ENCODE measurements around the gene FAM120AOS.
"Not testable (repeated sequence)": the region's sequence is repeated elsewhere in the genome, so short reads cannot be mapped to it uniquely, and the experiment has no call there.

FAM120AOS gene

DNA sequence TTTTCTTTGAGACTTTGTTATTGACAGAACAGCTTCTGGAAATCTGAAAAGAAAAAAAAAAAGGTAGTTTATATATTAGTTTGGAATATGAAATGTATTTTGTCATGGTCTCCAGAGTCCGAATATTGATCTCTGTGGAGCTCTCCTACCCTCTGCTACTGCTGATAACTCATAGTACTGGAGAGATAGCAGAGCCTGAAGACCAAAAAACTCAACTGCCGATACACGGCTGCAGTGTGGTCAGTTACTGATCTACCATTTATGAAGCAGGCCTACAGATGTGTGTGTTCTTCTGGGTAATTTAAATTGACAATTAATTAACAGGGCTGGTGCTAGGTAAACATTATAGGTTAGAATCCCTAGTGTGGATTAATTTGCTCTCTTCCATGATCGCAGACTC lies 5.7 kb downstream of the FAM120AOS start:
- peaks cover 4 to 10% of the 10 kb centered on the region in 2 donors for H3K4me1 ChIP-seq (ENCODE audit: control insufficient read depth in 2 of 2, insufficient read depth in 2 of 2, low read length in 2 of 2)
- no peak overlapping the region for H3K27ac ChIP-seq (ENCODE audit: low read depth in 2 of 2, low read length in 2 of 2)
- H3K27me3 ChIP-seq (ENCODE audit: control insufficient read depth in 2 of 2, insufficient read depth in 2 of 2, low read length in 2 of 2) = no peaks in the 10 kb centered on the region
- no peaks in the 10 kb centered on the region for H3K9me3 ChIP-seq (ENCODE audit: control insufficient read depth in 2 of 2, low read length in 2 of 2)
- H3K4me3 ChIP-seq (ENCODE audit: low read length in 2 of 2) = no peak overlapping the region
- H3K9ac ChIP-seq (ENCODE audit: low read depth in 1 of 2, low read length in 2 of 2) = no peak overlapping the region
- peaks cover 25 to 29% of the 10 kb centered on the region in 2 donors for H3K36me3 ChIP-seq (ENCODE audit: control insufficient read depth in 2 of 2, insufficient read depth in 2 of 2, low read length in 2 of 2)

- peaks cover 4 to 10% of the 10 kb centered on the region in 2 donors for H3K4me1 ChIP-seq (ENCODE audit: control insufficient read depth in 2 of 2, insufficient read depth in 2 of 2, low read length in 2 of 2)
- no peak overlapping the region for H3K4me3 ChIP-seq (ENCODE audit: low read length in 2 of 2)
- no peaks in the 10 kb centered on the region for H3K9me3 ChIP-seq (ENCODE audit: control insufficient read depth in 2 of 2, low read length in 2 of 2)
- H3K36me3 ChIP-seq (ENCODE audit: control insufficient read depth in 2 of 2, insufficient read depth in 2 of 2, low read length in 2 of 2) = peaks cover 25 to 29% of the 10 kb centered on the region in 2 donors
- no peaks in the 10 kb centered on the region for H3K27me3 ChIP-seq (ENCODE audit: control insufficient read depth in 2 of 2, insufficient read depth in 2 of 2, low read length in 2 of 2)
- no peak overlapping the region for H3K9ac ChIP-seq (ENCODE audit: low read depth in 1 of 2, low read length in 2 of 2)
- no peak overlapping the region for H3K27ac ChIP-seq (ENCODE audit: low read depth in 2 of 2, low read length in 2 of 2)
Observed at GRCh38 chr9:93446073-93446472, 7.3 kb downstream of the FAM120AOS start.

DNA sequence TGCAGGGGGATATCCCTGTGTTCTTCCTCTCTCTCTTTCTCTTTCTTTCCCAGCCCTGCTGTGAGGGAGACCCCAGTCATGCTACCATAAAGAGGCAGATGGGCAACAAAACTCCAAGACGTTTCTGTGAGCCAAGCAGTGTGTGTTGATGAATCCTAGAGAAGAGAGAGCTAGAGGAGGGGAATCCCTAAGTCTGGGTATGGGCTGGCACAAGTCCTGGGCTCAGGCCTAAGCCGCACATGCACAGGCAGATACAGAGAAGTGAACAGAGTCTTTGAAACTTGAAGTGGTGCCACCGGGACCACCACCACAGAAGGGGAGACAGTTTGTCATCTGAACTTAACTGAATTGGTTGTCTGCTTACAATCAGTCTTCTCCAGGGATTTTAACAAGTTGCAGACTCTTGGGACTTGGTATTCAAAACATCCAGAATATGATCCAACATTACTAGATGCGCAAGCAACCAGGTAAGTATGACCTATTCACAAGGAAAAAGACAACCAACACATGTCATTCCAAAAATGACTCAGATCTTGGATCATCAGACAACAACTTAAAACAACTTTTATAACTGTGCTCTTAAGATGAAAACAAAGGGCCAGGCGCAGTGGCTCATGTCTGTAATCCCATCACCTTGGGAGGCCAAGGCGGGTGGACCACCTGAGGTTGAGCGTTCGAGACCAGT lies 12.3 kb downstream of the FAM120AOS start:
- Histone ChIP-seq H3K27ac (ENCODE audit: low read depth in 2 of 2, low read length in 2 of 2) (no peak overlapping the region), H3K27me3 (ENCODE audit: control insufficient read depth in 2 of 2, insufficient read depth in 2 of 2, low read length in 2 of 2) (no peaks in the 10 kb centered on the region), H3K9ac (ENCODE audit: low read depth in 1 of 2, low read length in 2 of 2) (no peak overlapping the region)

DNA sequence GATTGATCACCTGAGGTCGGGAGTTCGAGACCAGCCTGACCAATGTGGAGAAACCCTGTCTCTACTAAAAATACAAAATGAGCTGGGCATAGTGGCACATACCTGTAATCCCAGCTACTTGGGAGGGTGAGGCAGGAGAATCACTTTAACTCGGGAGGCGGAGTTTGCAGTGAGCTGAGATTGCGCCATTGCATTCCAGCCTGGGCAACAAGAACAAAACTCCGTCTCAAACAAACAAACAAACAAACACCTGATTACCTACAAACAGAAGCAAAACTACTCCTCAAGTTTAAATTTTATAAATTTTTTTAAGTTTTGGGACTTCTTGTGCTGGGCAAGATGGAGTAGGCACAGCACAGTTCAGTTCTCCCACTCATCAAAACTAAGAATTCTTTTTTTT lies 14.1 kb downstream of the FAM120AOS start:
- H3K4me3 ChIP-seq (ENCODE audit: low read length in 2 of 2) = not testable (repeated sequence)

More for the DNA sequence above, 12.3 kb downstream of the FAM120AOS start:
- H3K4me3 ChIP-seq (ENCODE audit: low read length in 2 of 2) = no peak overlapping the region
- H3K9me3 ChIP-seq (ENCODE audit: control insufficient read depth in 2 of 2, low read length in 2 of 2) = no peaks in the 10 kb centered on the region
- H3K36me3 ChIP-seq (ENCODE audit: control insufficient read depth in 2 of 2, insufficient read depth in 2 of 2, low read length in 2 of 2) = peaks cover 2 to 3% of the 10 kb centered on the region in 2 donors
- H3K4me1 ChIP-seq (ENCODE audit: control insufficient read depth in 2 of 2, insufficient read depth in 2 of 2, low read length in 2 of 2) = no peaks in the 10 kb centered on the region

GRCh38 chr9:93437996-93438395 lies 15.4 kb downstream of the FAM120AOS start:
- H3K27me3 ChIP-seq (ENCODE audit: control insufficient read depth in 2 of 2, insufficient read depth in 2 of 2, low read length in 2 of 2) = no peaks in the 10 kb centered on the region
- no peak overlapping the region for H3K9ac ChIP-seq (ENCODE audit: low read depth in 1 of 2, low read length in 2 of 2)
- H3K4me1 ChIP-seq (ENCODE audit: control insufficient read depth in 2 of 2, insufficient read depth in 2 of 2, low read length in 2 of 2) = no peaks in the 10 kb centered on the region
- no peaks in the 10 kb centered on the region for H3K36me3 ChIP-seq (ENCODE audit: control insufficient read depth in 2 of 2, insufficient read depth in 2 of 2, low read length in 2 of 2)
- H3K27ac ChIP-seq (ENCODE audit: low read depth in 2 of 2, low read length in 2 of 2) = no peak overlapping the region
- no peaks in the 10 kb centered on the region for H3K9me3 ChIP-seq (ENCODE audit: control insufficient read depth in 2 of 2, low read length in 2 of 2)
- H3K4me3 ChIP-seq (ENCODE audit: low read length in 2 of 2) = no peak overlapping the region

More for the DNA sequence above, 14.1 kb downstream of the FAM120AOS start:
- not testable (repeated sequence) for H3K9ac ChIP-seq (ENCODE audit: low read depth in 1 of 2, low read length in 2 of 2); H3K27ac ChIP-seq (ENCODE audit: low read depth in 2 of 2, low read length in 2 of 2); H3K27me3 ChIP-seq (ENCODE audit: control insufficient read depth in 2 of 2, insufficient read depth in 2 of 2, low read length in 2 of 2); H3K4me1 ChIP-seq (ENCODE audit: control insufficient read depth in 2 of 2, insufficient read depth in 2 of 2, low read length in 2 of 2); H3K36me3 ChIP-seq (ENCODE audit: control insufficient read depth in 2 of 2, insufficient read depth in 2 of 2, low read length in 2 of 2); H3K9me3 ChIP-seq (ENCODE audit: control insufficient read depth in 2 of 2, low read length in 2 of 2)

- no peak overlapping the region for H3K4me3 ChIP-seq (ENCODE audit: low read length in 2 of 2)
Observed at GRCh38 chr9:93436655-93437407, 16.6 kb downstream of the FAM120AOS start.

GRCh38 chr9:93436218-93436617 lies 17.2 kb downstream of the FAM120AOS start:
- H3K27me3 ChIP-seq (ENCODE audit: control insufficient read depth in 2 of 2, insufficient read depth in 2 of 2, low read length in 2 of 2) = no peaks in the 10 kb centered on the region
- H3K4me3 ChIP-seq (ENCODE audit: low read length in 2 of 2) = no peak overlapping the region
- H3K9me3 ChIP-seq (ENCODE audit: control insufficient read depth in 2 of 2, low read length in 2 of 2) = no peaks in the 10 kb centered on the region
- no peak overlapping the region for H3K27ac ChIP-seq (ENCODE audit: low read depth in 2 of 2, low read length in 2 of 2)
- H3K36me3 ChIP-seq (ENCODE audit: control insufficient read depth in 2 of 2, insufficient read depth in 2 of 2, low read length in 2 of 2) = no peaks in the 10 kb centered on the region
- H3K4me1 ChIP-seq (ENCODE audit: control insufficient read depth in 2 of 2, insufficient read depth in 2 of 2, low read length in 2 of 2) = no peaks in the 10 kb centered on the region
- no peak overlapping the region for H3K9ac ChIP-seq (ENCODE audit: low read depth in 1 of 2, low read length in 2 of 2)

More at GRCh38 chr9:93436655-93437407, 16.6 kb downstream of the FAM120AOS start:
- no peak overlapping the region for H3K9ac ChIP-seq (ENCODE audit: low read depth in 1 of 2, low read length in 2 of 2)
- H3K27me3 ChIP-seq (ENCODE audit: control insufficient read depth in 2 of 2, insufficient read depth in 2 of 2, low read length in 2 of 2) = no peaks in the 10 kb centered on the region
- H3K27ac ChIP-seq (ENCODE audit: low read depth in 2 of 2, low read length in 2 of 2) = no peak overlapping the region
- no peaks in the 10 kb centered on the region for H3K36me3 ChIP-seq (ENCODE audit: control insufficient read depth in 2 of 2, insufficient read depth in 2 of 2, low read length in 2 of 2)
- no peaks in the 10 kb centered on the region for H3K9me3 ChIP-seq (ENCODE audit: control insufficient read depth in 2 of 2, low read length in 2 of 2)
- H3K4me1 ChIP-seq (ENCODE audit: control insufficient read depth in 2 of 2, insufficient read depth in 2 of 2, low read length in 2 of 2) = no peaks in the 10 kb centered on the region

DNA sequence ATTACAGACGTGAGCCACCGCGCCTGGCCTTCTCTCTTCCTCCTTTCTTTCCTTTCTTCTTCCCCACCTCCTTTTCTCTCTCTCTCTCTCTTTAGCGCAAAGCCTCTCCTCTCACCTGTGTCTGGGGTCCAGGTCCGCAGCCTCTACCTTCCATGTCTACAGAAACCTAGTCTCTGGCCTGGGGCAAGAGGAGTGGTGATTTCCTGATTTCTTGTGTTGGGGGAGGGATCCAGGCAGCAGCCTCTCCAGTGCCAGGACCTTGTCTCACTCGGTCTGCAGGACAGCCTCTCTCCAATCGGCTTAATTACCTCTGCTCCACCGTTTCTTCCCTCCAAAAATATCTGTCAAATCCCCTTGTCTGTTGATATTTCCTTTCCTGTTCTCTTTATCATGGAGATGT lies 18.0 kb downstream of the FAM120AOS start:
- H3K4me1 ChIP-seq (ENCODE audit: control insufficient read depth in 2 of 2, insufficient read depth in 2 of 2, low read length in 2 of 2) = no peaks in the 10 kb centered on the region
- no peak overlapping the region for H3K9ac ChIP-seq (ENCODE audit: low read depth in 1 of 2, low read length in 2 of 2)
- no peaks in the 10 kb centered on the region for H3K36me3 ChIP-seq (ENCODE audit: control insufficient read depth in 2 of 2, insufficient read depth in 2 of 2, low read length in 2 of 2)
- no peaks in the 10 kb centered on the region for H3K9me3 ChIP-seq (ENCODE audit: control insufficient read depth in 2 of 2, low read length in 2 of 2)
- H3K4me3 ChIP-seq (ENCODE audit: low read length in 2 of 2) = no peak overlapping the region
- no peaks in the 10 kb centered on the region for H3K27me3 ChIP-seq (ENCODE audit: control insufficient read depth in 2 of 2, insufficient read depth in 2 of 2, low read length in 2 of 2)
- H3K27ac ChIP-seq (ENCODE audit: low read depth in 2 of 2, low read length in 2 of 2) = no peak overlapping the region

- H3K4me3 ChIP-seq (ENCODE audit: low read length in 2 of 2) = no peak overlapping the region
Observed at GRCh38 chr9:93434056-93434455, 19.3 kb downstream of the FAM120AOS start.

DNA sequence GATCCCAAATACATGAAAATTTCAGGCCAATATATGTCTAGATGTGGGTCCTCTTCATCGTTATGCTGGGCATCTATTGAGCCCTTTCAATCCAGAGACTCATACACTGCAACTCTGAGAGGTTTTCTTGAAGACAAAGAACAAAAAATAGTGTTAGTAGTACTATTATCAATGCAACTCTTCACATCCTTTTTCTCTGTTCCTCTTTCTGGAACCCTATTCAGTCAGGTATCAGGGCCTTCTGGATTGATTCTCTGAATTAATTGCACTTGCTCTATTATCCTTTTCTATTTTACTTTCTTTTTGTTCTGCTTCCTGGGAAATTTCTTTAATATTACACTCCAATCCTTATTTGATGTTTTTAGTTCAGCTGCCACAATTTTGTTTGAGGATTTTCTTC lies 20.4 kb downstream of the FAM120AOS start:
- no peaks in the 10 kb centered on the region for H3K36me3 ChIP-seq (ENCODE audit: control insufficient read depth in 2 of 2, insufficient read depth in 2 of 2, low read length in 2 of 2)
- no peak overlapping the region for H3K9ac ChIP-seq (ENCODE audit: low read depth in 1 of 2, low read length in 2 of 2)
- no peaks in the 10 kb centered on the region for H3K9me3 ChIP-seq (ENCODE audit: control insufficient read depth in 2 of 2, low read length in 2 of 2)
- H3K4me1 ChIP-seq (ENCODE audit: control insufficient read depth in 2 of 2, insufficient read depth in 2 of 2, low read length in 2 of 2) = no peaks in the 10 kb centered on the region
- no peak overlapping the region for H3K4me3 ChIP-seq (ENCODE audit: low read length in 2 of 2)
- H3K27me3 ChIP-seq (ENCODE audit: control insufficient read depth in 2 of 2, insufficient read depth in 2 of 2, low read length in 2 of 2) = no peaks in the 10 kb centered on the region
- H3K27ac ChIP-seq (ENCODE audit: low read depth in 2 of 2, low read length in 2 of 2) = no peak overlapping the region

More at GRCh38 chr9:93434056-93434455, 19.3 kb downstream of the FAM120AOS start:
- Histone ChIP-seq H3K9me3 (ENCODE audit: control insufficient read depth in 2 of 2, low read length in 2 of 2) (no peaks in the 10 kb centered on the region), H3K4me1 (ENCODE audit: control insufficient read depth in 2 of 2, insufficient read depth in 2 of 2, low read length in 2 of 2) (no peaks in the 10 kb centered on the region), H3K9ac (ENCODE audit: low read depth in 1 of 2, low read length in 2 of 2) (no peak overlapping the region), H3K27me3 (ENCODE audit: control insufficient read depth in 2 of 2, insufficient read depth in 2 of 2, low read length in 2 of 2) (no peaks in the 10 kb centered on the region), H3K27ac (ENCODE audit: low read depth in 2 of 2, low read length in 2 of 2) (no peak overlapping the region), H3K36me3 (ENCODE audit: control insufficient read depth in 2 of 2, insufficient read depth in 2 of 2, low read length in 2 of 2) (no peaks in the 10 kb centered on the region)
